AG04450 (cell line): ENCODE results near the gene ISG15. TPM values are rescaled to one million over a fixed set of nuclear protein-coding genes. Genes with fewer than 3 reads are reported as not detected.

Source experiments
- CTCF ChIA-PET: fragments of 300-600, 350-600 bp; formaldehyde crosslinking; extraction: SDS; loops from one replicate; lab custom pipeline; 2022; ENCODE audit warnings: antibody characterized with exemption, inconsistent platforms; lab: Charles Lee
- POLR2A ChIA-PET: fragments of 350-600 bp; formaldehyde crosslinking; extraction: SDS; loops from one replicate; lab custom pipeline; 2021; ENCODE audit warnings: antibody characterized with exemption, inconsistent platforms; lab: Yijun Ruan, JAX
- DNase-seq: peaks from one replicate; pipeline ENCODE4 v3.0.0-alpha.2; 2011; ENCODE audit warnings: low read depth, low spot score
- H3K27ac ChIP-seq: one replicate; pipeline ENCODE4 v1.5.1; 2012; ENCODE audit warnings: low read depth, low read length, control low read depth
- H3K27me3 ChIP-seq: one replicate; pipeline ENCODE4 v1.6.0; 2012; ENCODE audit warnings: low read length; ENCODE audit not compliant: control insufficient read depth, insufficient read depth
- H3K4me3 ChIP-seq: 2 replicates; pipeline ENCODE4 v1.5.1; 2011; ENCODE audit warnings: mild to moderate bottlenecking, low read depth, low read length, control low read depth
- H3K9me3 ChIP-seq: 2 replicates; pipeline ENCODE4 v1.5.1; 2012; ENCODE audit warnings: low read length; ENCODE audit not compliant: control insufficient read depth, insufficient read depth
- CTCF ChIP-seq: IDR thresholded peaks from 2 replicates; pipeline ENCODE4 v1.5.1; 2011; ENCODE audit warnings: low read depth, low read length, control low read depth, inconsistent platforms
- polyA plus RNA-seq: library from polyadenylated mRNA; depleted of rRNA; stranded (reverse); fragments of >200 nt; gene quantifications from 2 replicates; pipeline ENCODE4 v1.2.3, GENCODE V29; 2011

ISG15 gene
- polyA plus RNA-seq, 1 experiment = 22.4 TPM

- peaks cover 12% of the 10 kb centered on the region for H3K27me3 ChIP-seq
- peak overlapping the region; percentile 66 for H3K4me3 ChIP-seq
- CTCF ChIA-PET = interaction anchor here (0.7 kb wide), 1 partner anchor 19 kb away, joined by 3 read pairs; no protein-coding TSS in a partner anchor
- peak overlapping the region; percentile 31 for H3K27ac ChIP-seq
- no peaks in the 10 kb centered on the region; the same call in 1 of the 2 replicates for H3K9me3 ChIP-seq
- no peak for DNase-seq
- POLR2A ChIA-PET = no interaction called here
- no peak for TF ChIP-seq CTCF
Measured at GRCh38 chr1:998995-999724, 14.1 kb upstream of the ISG15 start.

- DNase-seq = peak; percentile 75
- TF ChIP-seq CTCF = no peak
- CTCF ChIA-PET = interaction anchor here (0.7 kb wide), 1 partner anchor 19 kb away, joined by 3 read pairs; no protein-coding TSS in a partner anchor
- Histone ChIP-seq H3K9me3 (no peaks in the 10 kb centered on the region; the same call in 1 of the 2 replicates), H3K4me3 (peak within 1 kb of the TSS; percentile 66), H3K27me3 (peaks cover 12% of the 10 kb centered on the region), H3K27ac (peak within 1 kb of the TSS; percentile 94)
- POLR2A ChIA-PET = no interaction called here
Measured at GRCh38 chr1:999725-1000356, 13.5 kb upstream of the ISG15 start, which contains the start of gene HES4. Gene HES4, minus strand, starts transcription at chr1:1000097. Its CDS starts 124 bp downstream, at chr1:999973.

GRCh38 chr1:1000357-1001056 is 12.8 kb upstream of the ISG15 start:
- Histone ChIP-seq H3K27me3 (peaks cover 12% of the 10 kb centered on the region), H3K9me3 (no peaks in the 10 kb centered on the region; the same call in 1 of the 2 replicates), H3K4me3 (peak overlapping the region; percentile 66), H3K27ac (peak overlapping the region; percentile 94)
- ChIA-PET CTCF (interaction anchor here (1.3 to 2.0 kb wide), 2 partner anchors 13 to 16 kb away, joined by 4 to 11 read pairs; partner anchors contain the start of gene ISG15), POLR2A (interaction anchor here (1.5 kb wide), 1 partner anchor 13 kb away, joined by 3 read pairs; the partner anchor contains the start of gene ISG15)
- peak; percentile 56 for DNase-seq
- TF ChIP-seq CTCF = no peak

- peaks cover 9% of the 10 kb centered on the region for H3K27me3 ChIP-seq
- H3K27ac ChIP-seq = peak overlapping the region; percentile 61
- no peak for TF ChIP-seq CTCF
- peak overlapping the region; percentile 66 for H3K4me3 ChIP-seq
- ChIA-PET POLR2A (interaction anchor here (1.4 to 1.5 kb wide), 2 partner anchors 12 to 20 kb away, joined by 3 to 6 read pairs; partner anchors contain the start of gene ISG15), CTCF (interaction anchor here (1.2 to 2.0 kb wide), 5 partner anchors 12 to 30 kb away, joined by 4 to 11 read pairs (median 4); partner anchors contain the start of gene ISG15)
- no peak for DNase-seq
- no peaks in the 10 kb centered on the region; the same call in 1 of the 2 replicates for H3K9me3 ChIP-seq
Measured at GRCh38 chr1:1001057-1001783, 12.1 kb upstream of the ISG15 start.
